Endothelial cell of umbilical vein (primary cell): Measurements from ENCODE around the gene C6orf89. TPM values are rescaled to one million over a fixed set of nuclear protein-coding genes. Genes with fewer than 3 reads are reported as not detected.

Source experiments
- BruUV-seq: library from RNA; stranded (reverse); fragments of 400-500 nt; replicated peaks from 2 replicates; lab custom pipeline; 2021; lab: Mats Ljungman, UMichigan
- CTCF ChIA-PET: fragments of 300-600, 350-600 bp; sonication (Branson Sonifier 250); formaldehyde crosslinking; loops from one replicate; lab custom pipeline; 2021; ENCODE audit warnings: antibody characterized with exemption, inconsistent platforms; lab: Charles Lee
- POLR2A ChIA-PET: fragments of 300-600, 350-600 bp; sonication (Branson Sonifier 250); formaldehyde crosslinking; loops from one replicate; lab custom pipeline; 2021; ENCODE audit warnings: antibody characterized with exemption, inconsistent platforms; lab: Charles Lee
- DNase-seq: peaks from one replicate; pipeline ENCODE4 v3.0.0-alpha.2; 2011; ENCODE audit warnings: low read depth, low spot score
- FAIRE-seq: peaks from 2 replicates; lab custom pipeline; 2011; peaks lifted over from hg19 to GRCh38; lab: Jason Lieb, UNC
- H2AFZ ChIP-seq: 2 replicates; pipeline ENCODE4 v1.6.0; 2012; ENCODE audit warnings: low read depth, low read length, control low read depth, inconsistent platforms
- H3K27ac ChIP-seq: 2 replicates; pipeline ENCODE4 v1.5.1; 2011; ENCODE audit warnings: low read depth, mild to moderate bottlenecking, control low read depth, low read length, moderate library complexity; ENCODE audit not compliant: insufficient read depth
- H3K27me3 ChIP-seq, 2 experiments: 2 replicates each; pipeline versions ENCODE4 v1.6.0 to v1.6.1; 2011; ENCODE audit warnings: low read length in 2 of 2, mixed read lengths in 1 of 2; ENCODE audit not compliant: control insufficient read depth in 2 of 2, insufficient read depth in 2 of 2
- H3K36me3 ChIP-seq, 2 experiments: 2 replicates in 1 of 2; 3 replicates in 1 of 2; pipeline ENCODE4 v1.5.1; 2011; ENCODE audit warnings: low read length in 2 of 2, mild to moderate bottlenecking in 1 of 2, moderate library complexity in 1 of 2; ENCODE audit not compliant: control insufficient read depth in 2 of 2, insufficient read depth in 2 of 2; ENCODE audit errors: extremely low read depth in 1 of 2
- H3K4me1 ChIP-seq: 3 replicates; pipeline ENCODE4 v1.5.1; 2011; ENCODE audit warnings: mild to moderate bottlenecking, low read length; ENCODE audit not compliant: control insufficient read depth, insufficient read depth; ENCODE audit errors: extremely low read depth
- H3K4me2 ChIP-seq: 2 replicates; pipeline ENCODE4 v1.6.1; 2011; ENCODE audit warnings: low read length, control low read depth, mixed read lengths; ENCODE audit not compliant: insufficient read depth
- H3K4me3 ChIP-seq, 3 experiments: fragments of 200-600 bp in 1 of 3; sonication (generic), shearing (Covaris generic) in 1 of 3; replicated peaks in 1 of 3; 2 replicates each; pipeline ENCODE4 v1.5.1; 2011 to 2016; ENCODE audit warnings: control low read depth in 3 of 3, low read length in 3 of 3, mild to moderate bottlenecking in 2 of 3, inconsistent platforms in 1 of 3, low read depth in 1 of 3, moderate library complexity in 1 of 3; ENCODE audit not compliant: insufficient read depth in 1 of 3
- H3K79me2 ChIP-seq: 2 replicates; pipeline ENCODE4 v1.6.0; 2012; ENCODE audit warnings: low read length, inconsistent platforms; ENCODE audit not compliant: control insufficient read depth, insufficient read depth
- H3K9ac ChIP-seq: replicated peaks from 2 replicates; pipeline ENCODE3; 2011; ENCODE audit warnings: low read length, control low read depth; ENCODE audit not compliant: insufficient read depth; ENCODE audit errors: extremely low read depth
- H3K9me1 ChIP-seq: replicated peaks from 3 replicates; pipeline ENCODE4 v1.6.0; 2011; ENCODE audit warnings: mild to moderate bottlenecking, low read length; ENCODE audit not compliant: control insufficient read depth, insufficient read depth; ENCODE audit errors: extremely low read depth
- H3K9me3 ChIP-seq: replicated peaks from 2 replicates; pipeline ENCODE4 v1.5.1; 2012; ENCODE audit warnings: low read length, inconsistent platforms; ENCODE audit not compliant: control insufficient read depth, insufficient read depth
- H4K20me1 ChIP-seq: replicated peaks from 2 replicates; pipeline ENCODE3; 2011; ENCODE audit warnings: mild to moderate bottlenecking, low read length; ENCODE audit not compliant: control insufficient read depth, insufficient read depth; ENCODE audit errors: extremely low read depth
- CTCF ChIP-seq, 2 donors: IDR thresholded peaks; 1 replicate in 1 of 2; 2 replicates in 1 of 2; pipeline ENCODE4 v1.5.1; 2011; ENCODE audit warnings: low read length in 2 of 2, mild to moderate bottlenecking in 2 of 2, moderate library complexity in 2 of 2, control low read depth in 1 of 2, inconsistent platforms in 1 of 2, low read depth in 1 of 2; ENCODE audit not compliant: insufficient read depth in 1 of 2; ENCODE audit errors: extremely low read depth in 1 of 2
- EZH2 ChIP-seq: IDR thresholded peaks from 2 replicates; pipeline ENCODE4 v1.6.1; 2012; ENCODE audit warnings: borderline replicate concordance, low read depth, mild to moderate bottlenecking, moderate library complexity, low read length, inconsistent platforms; ENCODE audit not compliant: severe bottlenecking
- FOS ChIP-seq: IDR thresholded peaks from 2 replicates; pipeline ENCODE4 v1.6.1; 2011; ENCODE audit warnings: mild to moderate bottlenecking, low read length, moderate library complexity, borderline replicate concordance; ENCODE audit not compliant: insufficient read depth
- GATA2 ChIP-seq: IDR thresholded peaks from 2 replicates; pipeline ENCODE4 v1.7.0; 2011; ENCODE audit warnings: low read depth, mild to moderate bottlenecking, moderate library complexity, mixed read lengths, low read length; ENCODE audit not compliant: insufficient read length, insufficient read depth
- JUN ChIP-seq: IDR thresholded peaks from 2 replicates; pipeline ENCODE4 v1.6.1; 2011; ENCODE audit warnings: borderline replicate concordance, low read depth; ENCODE audit not compliant: insufficient read length, insufficient read depth
- MAX ChIP-seq: IDR thresholded peaks from 2 replicates; pipeline ENCODE4 v1.6.1; 2011; ENCODE audit not compliant: insufficient read depth, insufficient read length
- MYC ChIP-seq: IDR thresholded peaks from one replicate; pipeline ENCODE4 v1.6.1; 2011; ENCODE audit warnings: mild to moderate bottlenecking, low read depth, low read length
- POLR2A ChIP-seq: IDR thresholded peaks from 2 replicates; pipeline ENCODE4 v1.6.1; 2012; ENCODE audit warnings: low read depth, mild to moderate bottlenecking, control low read depth, low read length
- POLR2AphosphoS5 ChIP-seq: IDR thresholded peaks from 2 replicates; pipeline ENCODE4 v1.6.1; 2012; ENCODE audit warnings: low read depth, mild to moderate bottlenecking, control low read depth, low read length, moderate library complexity; ENCODE audit not compliant: insufficient read depth
- dilution Hi-C: fragments of 300-500 bp; cut with MboI; formaldehyde crosslinking; loops from one replicate; pipeline ENCODE4 v1.15.0; 2019; ENCODE audit warnings: low sequenced_read_pairs; ENCODE audit not compliant: extremely low pct_ligation_motif_present
- intact Hi-C: fragments of 100-400 bp; cut with micrococcal nuclease; formaldehyde crosslinking; loops from one replicate; pipeline ENCODE4 v1.10.0; 2022
- polyA plus RNA-seq, 4 experiments: library from polyadenylated mRNA; depleted of rRNA in 3 of 4; stranded (reverse) in 3 of 4; unstranded in 1 of 4; fragments of >200 nt; gene quantifications; 2 replicates each; pipeline versions ENCODE4 v1.2.1 to v1.2.3, GENCODE V29; 2011 to 2012; ENCODE audit warnings: missing spikeins in 1 of 4
- total RNA-seq: library from RNA; stranded (reverse); gene quantifications from 2 replicates; pipeline ENCODE4 v1.2.3, GENCODE V29; 2021

The C6orf89 gene
- total and polyA plus RNA-seq, 2 donors (not counting 3 experiments of a cell fraction or from before 2014, with no cell fraction given): 18.2 to 34.0 TPM

GRCh38 chr6:36920546-36920945 is 34.8 kb downstream of the C6orf89 start:
- H3K27ac ChIP-seq: no peak overlapping the region
- ChIA-PET CTCF (no interaction called here), POLR2A (no interaction called here)
- no peaks in the 10 kb centered on the region for H4K20me1 ChIP-seq
- no peak for TF ChIP-seq JUN
- no peak for TF ChIP-seq CTCF (IDR thresholded peaks at IDR 0.05; ENCODE audit: extremely low read depth in 1 of 2, insufficient read depth in 1 of 2, low read depth in 1 of 2, low read length in 2 of 2)
- no peak for TF ChIP-seq GATA2
- no peak for TF ChIP-seq MAX
- no peak for TF ChIP-seq POLR2A
- TF ChIP-seq FOS: no peak
- TF ChIP-seq EZH2: no peak
- TF ChIP-seq POLR2AphosphoS5: no peak
- TF ChIP-seq MYC: no peak
- BruUV-seq: no TSS peak
- FAIRE-seq (no peak), DNase-seq (no peak)
- no peaks in the 10 kb centered on the region for H3K9me3 ChIP-seq
- no peak overlapping the region for H3K4me3 ChIP-seq
- no peak overlapping the region for H2AFZ ChIP-seq
- H3K4me2 ChIP-seq: no peak overlapping the region
- no peaks in the 10 kb centered on the region for H3K27me3 ChIP-seq
- dilution Hi-C loops: no loop called here
- H3K9ac ChIP-seq: no peak overlapping the region
- intact Hi-C loops: no loop called here
- H3K4me1 ChIP-seq: no peaks in the 10 kb centered on the region
- peaks cover 6 to 13% of the 10 kb centered on the region in 2 experiments for H3K36me3 ChIP-seq
- no peaks in the 10 kb centered on the region for H3K9me1 ChIP-seq
- H3K79me2 ChIP-seq: no peaks in the 10 kb centered on the region
